ENCODE measurements around the gene ABHD2. TPM values are rescaled to one million over a fixed set of nuclear protein-coding genes. Genes with fewer than 3 reads are reported as not detected.
"Not testable (repeated sequence)": the region's sequence is repeated elsewhere in the genome, so short reads cannot be mapped to it uniquely, and the experiment has no call there.

ABHD2 gene
- total RNA-seq, result 66.5 and 66.7 TPM in 2 replicates

GRCh38 chr15:89087830-89088604 is at the start of gene ABHD2:
Gene ABHD2, plus strand, starts transcription at chr15:89088456. Its CDS starts 27,872 bp downstream, at chr15:89116328.
- Mint-ChIP-seq H3K9me3 (no peaks in the 10 kb centered on the region), H3K27me3 (ENCODE audit: insufficient read depth) (no peaks in the 10 kb centered on the region), H3K36me3 (ENCODE audit: low read depth) (peaks cover 3% of the 10 kb centered on the region), H3K27ac (no peak within 1 kb of the TSS), H3K4me1 (ENCODE audit: low read depth) (peaks cover 33% of the 10 kb centered on the region), H3K4me3 (no peak within 1 kb of the TSS)
- intact Hi-C loops (cut with micrococcal nuclease), result loop anchor here (1.0 to 2.0 kb wide), 11 partner anchors 20 to 465 kb away; partner anchors contain the start of genes HAPLN3 and POLG
- peak; percentile 98 for DNase-seq (ENCODE audit: low spot score)

- Mint-ChIP-seq H3K27me3 (ENCODE audit: insufficient read depth) (peaks cover 40% of the 10 kb centered on the region), H3K9me3 (no peaks in the 10 kb centered on the region), H3K36me3 (ENCODE audit: low read depth) (no peaks in the 10 kb centered on the region), H3K27ac (no peak overlapping the region), H3K4me3 (no peak overlapping the region), H3K4me1 (ENCODE audit: low read depth) (no peaks in the 10 kb centered on the region)
- intact Hi-C loops (cut with micrococcal nuclease), result no loop called here
- DNase-seq (ENCODE audit: low spot score), result no peak
Measured at GRCh38 chr15:89039142-89039541, 49.1 kb upstream of the ABHD2 start.

- H3K27me3 Mint-ChIP-seq (ENCODE audit: insufficient read depth), result peaks cover 25% of the 10 kb centered on the region
- no peak for DNase-seq (ENCODE audit: low spot score)
- no peaks in the 10 kb centered on the region for H3K4me1 Mint-ChIP-seq (ENCODE audit: low read depth)
- H3K36me3 Mint-ChIP-seq (ENCODE audit: low read depth), result no peaks in the 10 kb centered on the region
- intact Hi-C loops (cut with micrococcal nuclease), result no loop called here
- H3K9me3 Mint-ChIP-seq, result no peaks in the 10 kb centered on the region
- no peak overlapping the region for H3K27ac Mint-ChIP-seq
- H3K4me3 Mint-ChIP-seq, result no peak overlapping the region
Measured at GRCh38 chr15:89041507-89041906, 46.7 kb upstream of the ABHD2 start.

GRCh38 chr15:89042387-89042786 is 45.9 kb upstream of the ABHD2 start:
- intact Hi-C loops (cut with micrococcal nuclease), result no loop called here
- no peaks in the 10 kb centered on the region for H3K9me3 Mint-ChIP-seq
- no peaks in the 10 kb centered on the region for H3K36me3 Mint-ChIP-seq (ENCODE audit: low read depth)
- H3K27me3 Mint-ChIP-seq (ENCODE audit: insufficient read depth), result peaks cover 21% of the 10 kb centered on the region
- no peak overlapping the region for H3K4me3 Mint-ChIP-seq
- DNase-seq (ENCODE audit: low spot score), result no peak
- no peak overlapping the region for H3K27ac Mint-ChIP-seq
- H3K4me1 Mint-ChIP-seq (ENCODE audit: low read depth), result no peaks in the 10 kb centered on the region

- H3K4me3 Mint-ChIP-seq, result no peak overlapping the region
- intact Hi-C loops (cut with micrococcal nuclease), result no loop called here
- H3K9me3 Mint-ChIP-seq, result no peaks in the 10 kb centered on the region
- H3K4me1 Mint-ChIP-seq (ENCODE audit: low read depth), result no peaks in the 10 kb centered on the region
- DNase-seq (ENCODE audit: low spot score), result no peak
- H3K36me3 Mint-ChIP-seq (ENCODE audit: low read depth), result no peaks in the 10 kb centered on the region
- peaks cover 13% of the 10 kb centered on the region for H3K27me3 Mint-ChIP-seq (ENCODE audit: insufficient read depth)
- H3K27ac Mint-ChIP-seq, result no peak overlapping the region
Measured at GRCh38 chr15:89043031-89044002, 44.9 kb upstream of the ABHD2 start.

- H3K9me3 Mint-ChIP-seq; H3K36me3 Mint-ChIP-seq (ENCODE audit: low read depth); H3K27me3 Mint-ChIP-seq (ENCODE audit: insufficient read depth); H3K27ac Mint-ChIP-seq; H3K4me3 Mint-ChIP-seq; DNase-seq (ENCODE audit: low spot score); H3K4me1 Mint-ChIP-seq (ENCODE audit: low read depth); intact Hi-C loops (cut with micrococcal nuclease): not testable (repeated sequence)
Measured at GRCh38 chr15:89049016-89049666, 39.1 kb upstream of the ABHD2 start.

- Mint-ChIP-seq H3K9me3 (peaks cover 5% of the 10 kb centered on the region), H3K27me3 (ENCODE audit: insufficient read depth) (peaks cover 2% of the 10 kb centered on the region), H3K4me1 (ENCODE audit: low read depth) (peaks cover 6% of the 10 kb centered on the region), H3K27ac (no peak overlapping the region), H3K4me3 (no peak overlapping the region), H3K36me3 (ENCODE audit: low read depth) (no peaks in the 10 kb centered on the region)
- no peak for DNase-seq (ENCODE audit: low spot score)
- intact Hi-C loops (cut with micrococcal nuclease), result loop anchor here (10.0 kb wide), 1 partner anchor 283 kb away; the partner anchor contains the start of gene POLG
Measured at GRCh38 chr15:89051875-89052274, 36.4 kb upstream of the ABHD2 start.

GRCh38 chr15:89052474-89052873 is 35.8 kb upstream of the ABHD2 start:
- Mint-ChIP-seq H3K27ac (no peak overlapping the region), H3K9me3 (peaks cover 5% of the 10 kb centered on the region)
- intact Hi-C loops (cut with micrococcal nuclease), result loop anchor here (10.0 kb wide), 1 partner anchor 282 kb away; the partner anchor contains the start of gene POLG

GRCh38 chr15:89054873-89055272 is 33.4 kb upstream of the ABHD2 start:
- intact Hi-C loops (cut with micrococcal nuclease), result loop anchor here (10.0 kb wide), 1 partner anchor 280 kb away; the partner anchor contains the start of gene POLG
- no peak overlapping the region for H3K4me3 Mint-ChIP-seq
- DNase-seq (ENCODE audit: low spot score), result no peak
- H3K27ac Mint-ChIP-seq, result no peak overlapping the region
- no peaks in the 10 kb centered on the region for H3K36me3 Mint-ChIP-seq (ENCODE audit: low read depth)
- peaks cover 2% of the 10 kb centered on the region for H3K9me3 Mint-ChIP-seq
- peaks cover 14% of the 10 kb centered on the region for H3K4me1 Mint-ChIP-seq (ENCODE audit: low read depth)
- H3K27me3 Mint-ChIP-seq (ENCODE audit: insufficient read depth), result peaks cover 12% of the 10 kb centered on the region

More at GRCh38 chr15:89052474-89052873, 35.8 kb upstream of the ABHD2 start:
- H3K36me3 Mint-ChIP-seq (ENCODE audit: low read depth), result no peaks in the 10 kb centered on the region
- DNase-seq (ENCODE audit: low spot score), result no peak
- no peak overlapping the region for H3K4me3 Mint-ChIP-seq
- H3K27me3 Mint-ChIP-seq (ENCODE audit: insufficient read depth), result peaks cover 3% of the 10 kb centered on the region
- H3K4me1 Mint-ChIP-seq (ENCODE audit: low read depth), result peaks cover 10% of the 10 kb centered on the region

GRCh38 chr15:89057506-89058133 is 30.6 kb upstream of the ABHD2 start:
- Mint-ChIP-seq H3K9me3 (no peaks in the 10 kb centered on the region), H3K27ac (no peak overlapping the region), H3K27me3 (ENCODE audit: insufficient read depth) (peaks cover 12% of the 10 kb centered on the region), H3K36me3 (ENCODE audit: low read depth) (no peaks in the 10 kb centered on the region), H3K4me3 (no peak overlapping the region), H3K4me1 (ENCODE audit: low read depth) (peaks cover 11% of the 10 kb centered on the region)
- intact Hi-C loops (cut with micrococcal nuclease), result loop anchor here (1.0 to 10.0 kb wide), 4 partner anchors 31 to 277 kb away; partner anchors contain the start of genes ABHD2 and POLG
- peak; percentile 68 for DNase-seq (ENCODE audit: low spot score)

GRCh38 chr15:89058376-89058775 is 29.9 kb upstream of the ABHD2 start:
- H3K36me3 Mint-ChIP-seq (ENCODE audit: low read depth), result no peaks in the 10 kb centered on the region
- intact Hi-C loops (cut with micrococcal nuclease), result loop anchor here (2.0 to 10.0 kb wide), 2 partner anchors 30 to 276 kb away; partner anchors contain the start of genes ABHD2 and POLG
- peaks cover 11% of the 10 kb centered on the region for H3K27me3 Mint-ChIP-seq (ENCODE audit: insufficient read depth)

More at GRCh38 chr15:89058376-89058775, 29.9 kb upstream of the ABHD2 start:
- Mint-ChIP-seq H3K27ac (no peak overlapping the region), H3K4me3 (no peak overlapping the region), H3K9me3 (no peaks in the 10 kb centered on the region), H3K4me1 (ENCODE audit: low read depth) (peaks cover 11% of the 10 kb centered on the region)
- DNase-seq (ENCODE audit: low spot score), result no peak

All from activated T-helper 1 cell treated with anti-CD3 and anti-CD28 coated beads, Interleukin-12 subunit alpha, Interleukin-12 subunit beta, Interleukin-2, Interleukin-4 antibody, amounts not matched to agents 30 ng/mL and 10 ng/mL and 1 ng/mL, durations not matched to agents 14 hours and 24 hours and 36 hours (primary cell).